Measurements from ENCODE around the gene GRIN3B.

DNA sequence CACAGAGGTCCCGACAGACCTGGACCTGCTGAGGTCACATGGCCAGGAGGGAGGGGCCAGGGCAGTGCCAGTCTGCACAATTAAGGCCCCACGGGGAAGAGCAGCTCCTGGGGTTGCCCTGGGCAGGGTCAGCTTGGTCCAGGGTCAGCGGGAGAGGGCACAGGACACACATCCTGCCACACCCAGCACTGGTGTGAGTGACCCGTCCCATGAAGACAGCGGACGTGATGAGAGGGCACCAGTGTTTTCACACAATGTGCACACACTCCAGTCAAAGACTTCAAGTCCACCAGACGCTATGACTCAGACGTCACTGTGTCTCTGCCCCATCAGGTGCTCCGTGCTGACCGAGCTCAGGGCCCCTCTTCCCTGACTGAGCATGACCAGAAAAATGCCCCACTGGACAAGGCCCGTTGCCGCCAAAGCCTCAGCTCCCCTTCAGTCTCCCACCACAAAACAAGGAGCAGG is 16.5 kb downstream of the GRIN3B start:
- TF ChIP-seq, protein P1, sequence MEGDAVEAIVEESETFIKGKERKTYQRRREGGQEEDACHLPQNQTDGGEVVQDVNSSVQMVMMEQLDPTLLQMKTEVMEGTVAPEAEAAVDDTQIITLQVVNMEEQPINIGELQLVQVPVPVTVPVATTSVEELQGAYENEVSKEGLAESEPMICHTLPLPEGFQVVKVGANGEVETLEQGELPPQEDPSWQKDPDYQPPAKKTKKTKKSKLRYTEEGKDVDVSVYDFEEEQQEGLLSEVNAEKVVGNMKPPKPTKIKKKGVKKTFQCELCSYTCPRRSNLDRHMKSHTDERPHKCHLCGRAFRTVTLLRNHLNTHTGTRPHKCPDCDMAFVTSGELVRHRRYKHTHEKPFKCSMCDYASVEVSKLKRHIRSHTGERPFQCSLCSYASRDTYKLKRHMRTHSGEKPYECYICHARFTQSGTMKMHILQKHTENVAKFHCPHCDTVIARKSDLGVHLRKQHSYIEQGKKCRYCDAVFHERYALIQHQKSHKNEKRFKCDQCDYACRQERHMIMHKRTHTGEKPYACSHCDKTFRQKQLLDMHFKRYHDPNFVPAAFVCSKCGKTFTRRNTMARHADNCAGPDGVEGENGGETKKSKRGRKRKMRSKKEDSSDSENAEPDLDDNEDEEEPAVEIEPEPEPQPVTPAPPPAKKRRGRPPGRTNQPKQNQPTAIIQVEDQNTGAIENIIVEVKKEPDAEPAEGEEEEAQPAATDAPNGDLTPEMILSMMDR (IDR thresholded peaks at IDR 0.05): no peak
- no peak for TF ChIP-seq EP300 (IDR thresholded peaks at IDR 0.05)
